ENCODE results near the gene ABRACL. TPM values are rescaled to one million over a fixed set of nuclear protein-coding genes. Genes with fewer than 3 reads are reported as not detected.

Gene ABRACL
- polyA plus RNA-seq, 2 of the 4 experiments (the other 2 are of a cell fraction), result 40.3 to 63.3 TPM

DNA sequence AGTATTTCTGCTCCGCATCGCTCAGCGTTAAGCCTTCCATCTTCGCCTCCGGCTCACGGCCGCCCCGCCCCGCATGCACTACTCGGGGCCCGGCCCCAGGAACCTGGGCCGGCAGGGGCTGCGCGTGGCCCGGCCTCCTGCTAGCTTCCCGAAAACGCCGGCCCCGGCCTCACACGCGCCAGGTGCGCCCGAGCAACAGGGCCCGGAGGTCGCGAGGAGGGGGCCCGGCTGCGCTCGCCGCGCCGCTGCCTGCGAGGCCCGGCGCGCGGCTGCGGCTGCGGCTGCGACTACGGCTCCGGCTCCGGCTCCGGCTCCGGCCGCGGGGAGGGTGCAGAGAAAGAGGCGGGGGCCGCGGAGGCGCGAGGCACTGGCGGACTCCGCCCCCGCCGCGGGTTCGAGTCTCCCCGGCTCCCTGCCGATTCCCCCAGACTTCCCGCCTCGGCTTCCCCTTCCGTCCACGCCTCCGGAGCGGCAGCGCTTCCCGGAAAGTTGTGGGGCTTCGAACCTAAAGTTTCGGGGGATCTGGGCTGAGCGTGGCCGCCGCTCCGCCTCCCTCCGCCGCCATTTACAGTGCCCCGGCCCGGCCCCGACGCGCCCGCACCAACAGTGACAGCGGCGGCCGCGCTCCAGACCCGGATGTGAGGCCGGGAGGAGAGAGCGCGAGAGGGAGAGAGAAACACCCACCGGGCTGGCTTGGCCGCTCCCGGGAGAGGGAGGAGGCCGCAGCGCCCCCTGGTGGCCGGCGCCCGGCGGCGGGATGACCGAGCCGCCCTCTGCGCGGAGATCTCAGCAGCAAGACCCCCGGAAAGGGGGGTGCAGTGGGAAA is 40.7 kb upstream of the ABRACL start, which contains the start of gene REPS1 (continued):
- TF ChIP-seq, protein P1, sequence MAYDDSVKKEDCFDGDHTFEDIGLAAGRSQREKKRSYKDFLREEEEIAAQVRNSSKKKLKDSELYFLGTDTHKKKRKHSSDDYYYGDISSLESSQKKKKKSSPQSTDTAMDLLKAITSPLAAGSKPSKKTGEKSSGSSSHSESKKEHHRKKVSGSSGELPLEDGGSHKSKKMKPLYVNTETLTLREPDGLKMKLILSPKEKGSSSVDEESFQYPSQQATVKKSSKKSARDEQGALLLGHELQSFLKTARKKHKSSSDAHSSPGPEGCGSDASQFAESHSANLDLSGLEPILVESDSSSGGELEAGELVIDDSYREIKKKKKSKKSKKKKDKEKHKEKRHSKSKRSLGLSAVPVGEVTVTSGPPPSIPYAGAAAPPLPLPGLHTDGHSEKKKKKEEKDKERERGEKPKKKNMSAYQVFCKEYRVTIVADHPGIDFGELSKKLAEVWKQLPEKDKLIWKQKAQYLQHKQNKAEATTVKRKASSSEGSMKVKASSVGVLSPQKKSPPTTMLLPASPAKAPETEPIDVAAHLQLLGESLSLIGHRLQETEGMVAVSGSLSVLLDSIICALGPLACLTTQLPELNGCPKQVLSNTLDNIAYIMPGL (CRISPR knock-in tag; IDR thresholded peaks at IDR 0.05; ENCODE audit: borderline replicate concordance), result peak; percentile 72
- TF ChIP-seq ESRRA (IDR thresholded peaks at IDR 0.05; ENCODE audit: borderline replicate concordance, low read length) (no peak), POLR2A (IDR thresholded peaks at IDR 0.05; ENCODE audit: low read length) (peak; percentile 41)
- TF ChIP-seq, protein P2, sequence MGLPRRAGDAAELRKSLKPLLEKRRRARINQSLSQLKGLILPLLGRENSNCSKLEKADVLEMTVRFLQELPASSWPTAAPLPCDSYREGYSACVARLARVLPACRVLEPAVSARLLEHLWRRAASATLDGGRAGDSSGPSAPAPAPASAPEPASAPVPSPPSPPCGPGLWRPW (IDR thresholded peaks at IDR 0.05), result no peak
- TF ChIP-seq, protein P3, sequence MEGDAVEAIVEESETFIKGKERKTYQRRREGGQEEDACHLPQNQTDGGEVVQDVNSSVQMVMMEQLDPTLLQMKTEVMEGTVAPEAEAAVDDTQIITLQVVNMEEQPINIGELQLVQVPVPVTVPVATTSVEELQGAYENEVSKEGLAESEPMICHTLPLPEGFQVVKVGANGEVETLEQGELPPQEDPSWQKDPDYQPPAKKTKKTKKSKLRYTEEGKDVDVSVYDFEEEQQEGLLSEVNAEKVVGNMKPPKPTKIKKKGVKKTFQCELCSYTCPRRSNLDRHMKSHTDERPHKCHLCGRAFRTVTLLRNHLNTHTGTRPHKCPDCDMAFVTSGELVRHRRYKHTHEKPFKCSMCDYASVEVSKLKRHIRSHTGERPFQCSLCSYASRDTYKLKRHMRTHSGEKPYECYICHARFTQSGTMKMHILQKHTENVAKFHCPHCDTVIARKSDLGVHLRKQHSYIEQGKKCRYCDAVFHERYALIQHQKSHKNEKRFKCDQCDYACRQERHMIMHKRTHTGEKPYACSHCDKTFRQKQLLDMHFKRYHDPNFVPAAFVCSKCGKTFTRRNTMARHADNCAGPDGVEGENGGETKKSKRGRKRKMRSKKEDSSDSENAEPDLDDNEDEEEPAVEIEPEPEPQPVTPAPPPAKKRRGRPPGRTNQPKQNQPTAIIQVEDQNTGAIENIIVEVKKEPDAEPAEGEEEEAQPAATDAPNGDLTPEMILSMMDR (IDR thresholded peaks at IDR 0.05), result peak; percentile 85

DNA sequence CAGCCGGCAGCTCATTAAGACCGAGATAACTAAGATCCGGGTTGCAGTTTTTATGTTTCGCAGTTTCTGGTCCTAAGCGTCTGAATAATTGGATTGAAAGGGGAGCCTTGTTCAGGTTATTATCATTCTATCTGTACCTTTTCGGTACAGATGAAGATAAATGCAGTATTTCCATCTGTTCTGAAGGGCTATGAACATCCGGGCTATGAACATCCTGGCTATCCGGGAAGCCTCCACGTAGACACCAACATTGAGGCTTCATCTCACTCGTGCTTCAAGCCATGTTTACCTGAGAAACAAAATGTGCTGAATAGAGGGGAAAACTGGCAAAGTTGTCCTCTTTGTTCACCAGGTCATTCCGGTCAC is 40.1 kb upstream of the ABRACL start:
- Histone ChIP-seq H3K27ac (peak overlapping the region; percentile 92 to 99), H3K9me3 (no peaks in the 10 kb centered on the region), H3K4me2 (peak overlapping the region; percentile 86), H3K4me3 (peak overlapping the region; percentile 96), H3K4me1 (peaks cover 34% of the 10 kb centered on the region; the same call in 2 of the 3 replicates)
- no peak for TF ChIP-seq CHD2 (IDR thresholded peaks at IDR 0.05; ENCODE audit: low read length, partially characterized antibody)
- TF ChIP-seq JUN (IDR thresholded peaks at IDR 0.05), result no peak
- TF ChIP-seq HEYL (CRISPR knock-in tag; IDR thresholded peaks at IDR 0.05), result no peak
- no peak for TF ChIP-seq CHD4 (IDR thresholded peaks at IDR 0.05; ENCODE audit: borderline replicate concordance)
- no peak for TF ChIP-seq BHLHE40 (IDR thresholded peaks at IDR 0.05; ENCODE audit: low read depth, low read length)
- peak; percentile 19 for TF ChIP-seq MAFK (IDR thresholded peaks at IDR 0.05; ENCODE audit: partially characterized antibody)
- ChIA-PET CTCF (interaction anchor here (0.7 to 5.6 kb wide), 14 partner anchors 8 to 872 kb away, joined by 3 to 33 read pairs (median 4); no protein-coding TSS in a partner anchor), POLR2A (no interaction called here)
- DNase-seq (ENCODE audit: low read depth in 1 of 2, low spot score in 1 of 2) (peak in 1 of 2 experiments; percentile 23), FAIRE-seq (no peak), ATAC-seq (peak; percentile 36 to 55; a peak in 5 of 6 replicates)
- 16% methylated on average over 10 of the region's 11 CpGs for WGBS (ENCODE audit: missing lambda C conversion rate)

DNA sequence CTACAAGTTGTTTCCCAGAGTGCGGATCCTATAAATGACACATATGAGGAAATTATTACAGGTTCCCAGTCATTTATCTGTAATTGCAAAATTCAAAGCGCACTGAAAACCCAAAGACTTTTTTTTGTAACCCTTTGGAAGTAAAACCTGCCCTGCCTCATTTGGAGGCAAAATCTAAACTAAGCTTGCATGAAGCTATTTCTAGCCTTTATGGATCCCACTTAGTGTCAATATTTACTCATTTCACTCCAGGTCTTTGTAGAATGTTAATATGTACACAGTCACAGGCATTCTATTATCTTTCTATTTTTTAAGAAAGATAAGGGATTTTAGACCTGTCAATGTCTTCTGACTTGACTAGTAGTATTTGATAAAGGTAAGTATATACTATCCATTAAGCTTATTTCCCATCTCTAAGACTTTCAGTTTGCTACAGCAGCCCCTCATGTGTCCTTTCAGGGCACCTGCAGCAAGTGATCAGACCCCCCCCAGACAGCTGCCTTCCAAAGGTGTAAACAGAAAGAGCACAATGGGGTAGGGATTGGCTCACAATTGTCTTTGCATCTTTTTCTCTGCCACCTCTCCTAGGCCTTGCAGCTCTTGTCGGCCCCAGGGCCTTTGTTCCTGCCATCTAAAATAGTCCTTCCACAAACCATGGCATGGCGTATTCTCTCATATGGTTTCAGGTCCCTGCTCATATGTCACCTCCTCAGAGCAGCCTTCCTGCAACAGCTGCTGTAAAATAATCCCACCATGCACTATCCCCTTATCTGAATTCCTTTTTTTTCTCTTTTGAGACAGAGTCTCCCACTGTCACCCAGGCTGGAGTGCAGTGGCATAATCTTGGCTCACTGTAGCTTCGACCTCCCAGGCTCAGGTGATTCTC is 39.2 kb upstream of the ABRACL start:
- no peak for FAIRE-seq
- 79% methylated on average over 5 of the region's 5 CpGs for WGBS (ENCODE audit: missing lambda C conversion rate)
- ChIA-PET POLR2A (no interaction called here), CTCF (interaction anchor here (0.6 to 5.6 kb wide), 16 partner anchors 11 to 985 kb away, joined by 3 to 33 read pairs (median 4); no protein-coding TSS in a partner anchor)
- Histone ChIP-seq H3K9me3 (no peaks in the 10 kb centered on the region), H3K27ac (no peak overlapping the region), H3K4me3 (no peak overlapping the region), H3K4me1 (peaks cover 25% of the 10 kb centered on the region; the same call in 2 of the 3 replicates), H3K4me2 (peak overlapping the region; percentile 86; the same call in 2 of the 3 replicates)
- no peak for ATAC-seq
- no peak for DNase-seq (ENCODE audit: low read depth in 1 of 2, low spot score in 1 of 2)
- TF ChIP-seq PHF8 (IDR thresholded peaks at IDR 0.05; ENCODE audit: borderline replicate concordance, low read depth), result no peak
- TF ChIP-seq EHF (CRISPR knock-in tag; IDR thresholded peaks at IDR 0.05), result no peak
- TF ChIP-seq HDAC2 (IDR thresholded peaks at IDR 0.05), result no peak
- TF ChIP-seq FOXS1 (CRISPR knock-in tag; IDR thresholded peaks at IDR 0.05), result no peak
- no peak for TF ChIP-seq POLR2AphosphoS2 (conservative IDR thresholded peaks at IDR 0.05; ENCODE audit: low read length)
- no peak for TF ChIP-seq HOXA7 (CRISPR knock-in tag; IDR thresholded peaks at IDR 0.05)
- TF ChIP-seq JUNB (IDR thresholded peaks at IDR 0.05), result no peak
- TF ChIP-seq, protein P4, sequence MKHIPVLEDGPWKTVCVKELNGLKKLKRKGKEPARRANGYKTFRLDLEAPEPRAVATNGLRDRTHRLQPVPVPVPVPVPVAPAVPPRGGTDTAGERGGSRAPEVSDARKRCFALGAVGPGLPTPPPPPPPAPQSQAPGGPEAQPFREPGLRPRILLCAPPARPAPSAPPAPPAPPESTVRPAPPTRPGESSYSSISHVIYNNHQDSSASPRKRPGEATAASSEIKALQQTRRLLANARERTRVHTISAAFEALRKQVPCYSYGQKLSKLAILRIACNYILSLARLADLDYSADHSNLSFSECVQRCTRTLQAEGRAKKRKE (CRISPR knock-in tag; IDR thresholded peaks at IDR 0.05; ENCODE audit: low read depth), result no peak
- TF ChIP-seq, protein P5, sequence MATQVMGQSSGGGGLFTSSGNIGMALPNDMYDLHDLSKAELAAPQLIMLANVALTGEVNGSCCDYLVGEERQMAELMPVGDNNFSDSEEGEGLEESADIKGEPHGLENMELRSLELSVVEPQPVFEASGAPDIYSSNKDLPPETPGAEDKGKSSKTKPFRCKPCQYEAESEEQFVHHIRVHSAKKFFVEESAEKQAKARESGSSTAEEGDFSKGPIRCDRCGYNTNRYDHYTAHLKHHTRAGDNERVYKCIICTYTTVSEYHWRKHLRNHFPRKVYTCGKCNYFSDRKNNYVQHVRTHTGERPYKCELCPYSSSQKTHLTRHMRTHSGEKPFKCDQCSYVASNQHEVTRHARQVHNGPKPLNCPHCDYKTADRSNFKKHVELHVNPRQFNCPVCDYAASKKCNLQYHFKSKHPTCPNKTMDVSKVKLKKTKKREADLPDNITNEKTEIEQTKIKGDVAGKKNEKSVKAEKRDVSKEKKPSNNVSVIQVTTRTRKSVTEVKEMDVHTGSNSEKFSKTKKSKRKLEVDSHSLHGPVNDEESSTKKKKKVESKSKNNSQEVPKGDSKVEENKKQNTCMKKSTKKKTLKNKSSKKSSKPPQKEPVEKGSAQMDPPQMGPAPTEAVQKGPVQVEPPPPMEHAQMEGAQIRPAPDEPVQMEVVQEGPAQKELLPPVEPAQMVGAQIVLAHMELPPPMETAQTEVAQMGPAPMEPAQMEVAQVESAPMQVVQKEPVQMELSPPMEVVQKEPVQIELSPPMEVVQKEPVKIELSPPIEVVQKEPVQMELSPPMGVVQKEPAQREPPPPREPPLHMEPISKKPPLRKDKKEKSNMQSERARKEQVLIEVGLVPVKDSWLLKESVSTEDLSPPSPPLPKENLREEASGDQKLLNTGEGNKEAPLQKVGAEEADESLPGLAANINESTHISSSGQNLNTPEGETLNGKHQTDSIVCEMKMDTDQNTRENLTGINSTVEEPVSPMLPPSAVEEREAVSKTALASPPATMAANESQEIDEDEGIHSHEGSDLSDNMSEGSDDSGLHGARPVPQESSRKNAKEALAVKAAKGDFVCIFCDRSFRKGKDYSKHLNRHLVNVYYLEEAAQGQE (IDR thresholded peaks at IDR 0.05), result no peak
- TF ChIP-seq SREBF2 (IDR thresholded peaks at IDR 0.05), result no peak
- TF ChIP-seq MAFK (IDR thresholded peaks at IDR 0.05; ENCODE audit: partially characterized antibody), result no peak
- TF ChIP-seq RCOR1 (IDR thresholded peaks at IDR 0.05; ENCODE audit: low read depth, low read length), result no peak
- TF ChIP-seq FOSB (CRISPR knock-in tag; IDR thresholded peaks at IDR 0.05), result no peak
- TF ChIP-seq MYC (IDR thresholded peaks at IDR 0.05; ENCODE audit: borderline replicate concordance, low read length), result no peak
- TF ChIP-seq KDM1A (IDR thresholded peaks at IDR 0.05; ENCODE audit: low read depth), result no peak

All from A549 (cell line).